Measurements from ENCODE around the gene FHL2. TPM values are rescaled to one million over a fixed set of nuclear protein-coding genes. Genes with fewer than 3 reads are reported as not detected.

Gene FHL2
- total and polyA plus RNA-seq, 2 experiments from 2014 or later: 17.9 to 18.8 TPM

- Histone ChIP-seq H3K79me2 (no peaks in the 10 kb centered on the region), H3K36me3 (replicated peaks; ENCODE audit: insufficient read depth, low read depth) (no peaks in the 10 kb centered on the region), H3K4me1 (ENCODE audit: insufficient read depth) (no peaks in the 10 kb centered on the region), H3K27me3 (no peaks in the 10 kb centered on the region), H3K4me3 (no peak overlapping the region), H3K9me2 (replicated peaks; ENCODE audit: insufficient read depth) (no peaks in the 10 kb centered on the region), H4K20me1 (ENCODE audit: insufficient read depth, poor library complexity, severe bottlenecking) (no peaks in the 10 kb centered on the region), H3K27ac (no peak overlapping the region), H3K9me3 (ENCODE audit: low read depth) (no peaks in the 10 kb centered on the region), H2AFZ (no peak overlapping the region), H3K4me2 (no peak overlapping the region)
- WGBS (ENCODE audit: low lambda C conversion rate, missing lambda C conversion rate): 94% methylated on average over 5 of the region's 5 CpGs
- no peak for DNase-seq (ENCODE audit: low spot score)
- TF ChIP-seq EZH2phosphoT487 (IDR thresholded peaks at IDR 0.05; ENCODE audit: low read depth, severe bottlenecking, unreplicated experiment) (no peak), CTCF (IDR thresholded peaks at IDR 0.05; ENCODE audit: poor library complexity) (no peak), EZH2 (IDR thresholded peaks at IDR 0.05; ENCODE audit: borderline replicate concordance) (no peak)
Measured at GRCh38 chr2:105364436-105365139, 34.3 kb downstream of the FHL2 start.

GRCh38 chr2:105362862-105363591, 35.8 kb downstream of the FHL2 start:
- DNase-seq (ENCODE audit: low spot score): no peak
- TF ChIP-seq EZH2 (IDR thresholded peaks at IDR 0.05; ENCODE audit: borderline replicate concordance) (no peak), EZH2phosphoT487 (IDR thresholded peaks at IDR 0.05; ENCODE audit: low read depth, severe bottlenecking, unreplicated experiment) (no peak), CTCF (IDR thresholded peaks at IDR 0.05; ENCODE audit: poor library complexity) (no peak)
- no peaks in the 10 kb centered on the region for H3K9me2 ChIP-seq (replicated peaks; ENCODE audit: insufficient read depth)
- no peak overlapping the region for H3K4me2 ChIP-seq
- no peaks in the 10 kb centered on the region for H3K4me1 ChIP-seq (ENCODE audit: insufficient read depth)
- H3K36me3 ChIP-seq (replicated peaks; ENCODE audit: insufficient read depth, low read depth): no peaks in the 10 kb centered on the region
- no peak overlapping the region for H2AFZ ChIP-seq
- no peaks in the 10 kb centered on the region for H3K9me3 ChIP-seq (ENCODE audit: low read depth)
- no peaks in the 10 kb centered on the region for H3K27me3 ChIP-seq
- WGBS (ENCODE audit: low lambda C conversion rate, missing lambda C conversion rate): 78% methylated on average over 15 of the region's 15 CpGs
- H3K4me3 ChIP-seq: no peak overlapping the region
- H3K27ac ChIP-seq: peak overlapping the region; percentile 27
- H3K79me2 ChIP-seq: no peaks in the 10 kb centered on the region
- no peaks in the 10 kb centered on the region for H4K20me1 ChIP-seq (ENCODE audit: insufficient read depth, poor library complexity, severe bottlenecking)

GRCh38 chr2:105361102-105361889, 37.6 kb downstream of the FHL2 start:
- Histone ChIP-seq H3K9me2 (replicated peaks; ENCODE audit: insufficient read depth) (no peaks in the 10 kb centered on the region), H3K4me1 (ENCODE audit: insufficient read depth) (no peaks in the 10 kb centered on the region), H2AFZ (no peak overlapping the region), H4K20me1 (ENCODE audit: insufficient read depth, poor library complexity, severe bottlenecking) (no peaks in the 10 kb centered on the region), H3K79me2 (no peaks in the 10 kb centered on the region), H3K36me3 (replicated peaks; ENCODE audit: insufficient read depth, low read depth) (no peaks in the 10 kb centered on the region), H3K27ac (no peak overlapping the region), H3K4me2 (no peak overlapping the region), H3K9me3 (ENCODE audit: low read depth) (no peaks in the 10 kb centered on the region), H3K27me3 (no peaks in the 10 kb centered on the region), H3K4me3 (no peak overlapping the region)
- WGBS (ENCODE audit: low lambda C conversion rate, missing lambda C conversion rate): 78% methylated on average over 11 of the region's 11 CpGs
- DNase-seq (ENCODE audit: low spot score): no peak
- no peak for TF ChIP-seq CTCF (IDR thresholded peaks at IDR 0.05; ENCODE audit: poor library complexity)
- no peak for TF ChIP-seq EZH2 (IDR thresholded peaks at IDR 0.05; ENCODE audit: borderline replicate concordance)
- TF ChIP-seq EZH2phosphoT487 (IDR thresholded peaks at IDR 0.05; ENCODE audit: low read depth, severe bottlenecking, unreplicated experiment): no peak

Measured in hepatocyte (in vitro differentiated cells).